Karpas-422 (cell line): Measurements from ENCODE around the gene POU3F1. TPM values are rescaled to one million over a fixed set of nuclear protein-coding genes. Genes with fewer than 3 reads are reported as not detected.
A peak's percentile ranks its signal among the peaks of the same experiment; 100 is the strongest.

Experiments
- DNase-seq: peaks from one replicate; pipeline ENCODE4 v3.0.0-alpha.2; 2015
- H2AFZ ChIP-seq: fragments of 200-600 bp; sonication (generic); 2 replicates; pipeline ENCODE4 v1.6.1; 2014; ENCODE audit warnings: antibody characterized with exemption, low read length, mixed read lengths
- H3K27ac ChIP-seq: fragments of 200-600 bp; sonication (generic); 2 replicates; pipeline ENCODE4 v1.5.1; 2014; ENCODE audit warnings: mild to moderate bottlenecking, low read length, moderate library complexity
- H3K27me3 ChIP-seq: fragments of 200-600 bp; sonication (generic); 2 replicates; pipeline ENCODE4 v1.6.1; 2014; ENCODE audit warnings: low read length, mixed read lengths
- H3K36me3 ChIP-seq: fragments of 200-600 bp; sonication (generic); 2 replicates; pipeline ENCODE4 v1.6.1; 2014; ENCODE audit warnings: low read length, mixed read lengths; ENCODE audit not compliant: insufficient read depth
- H3K4me1 ChIP-seq: fragments of 200-600 bp; sonication (generic); 2 replicates; pipeline ENCODE4 v1.6.1; 2014; ENCODE audit warnings: mild to moderate bottlenecking, low read length, mixed read lengths
- H3K4me2 ChIP-seq: fragments of 200-600 bp; sonication (generic); 2 replicates; pipeline ENCODE4 v1.6.1; 2014; ENCODE audit warnings: low read length, low read depth, mild to moderate bottlenecking; ENCODE audit not compliant: poor library complexity, severe bottlenecking
- H3K4me3 ChIP-seq: fragments of 200-600 bp; sonication (generic); 2 replicates; pipeline ENCODE4 v1.5.1; 2014; ENCODE audit warnings: mild to moderate bottlenecking, antibody characterized with exemption, low read length, mixed read lengths
- H3K79me2 ChIP-seq: fragments of 200-600 bp; sonication (generic); 2 replicates; pipeline ENCODE4 v1.6.1; 2014; ENCODE audit warnings: mild to moderate bottlenecking, low read length, mixed read lengths
- H3K9ac ChIP-seq: fragments of 200-600 bp; sonication (generic); 2 replicates; pipeline ENCODE4 v1.6.0; 2014; ENCODE audit warnings: low read length
- H3K9me2 ChIP-seq: fragments of 200-600 bp; sonication (generic), shearing (Covaris generic); replicated peaks from 2 replicates; pipeline ENCODE4 v1.6.0; 2014; ENCODE audit warnings: mild to moderate bottlenecking, low read length, moderate library complexity; ENCODE audit not compliant: insufficient read depth
- H3K9me3 ChIP-seq: fragments of 300-700, 200-600 bp; sonication (generic); 2 replicates; pipeline ENCODE4 v1.6.1; 2014; ENCODE audit warnings: low read length, mixed read lengths
- H4K20me1 ChIP-seq: fragments of 200-600 bp; sonication (generic); 2 replicates; pipeline ENCODE4 v1.6.1; 2014; ENCODE audit warnings: mild to moderate bottlenecking, antibody characterized with exemption, low read length, low read depth; ENCODE audit not compliant: insufficient read depth
- total RNA-seq: library from RNA; depleted of rRNA; stranded (reverse); fragments of >200 nt; shearing (Covaris generic); gene quantifications from 2 replicates; pipeline ENCODE4 v1.2.3, GENCODE V29; 2014; ENCODE audit warnings: low replicate concordance

The POU3F1 gene
- total RNA-seq, 1 experiment from 2014 or later, result not detected

- H4K20me1 ChIP-seq, result 0 out of 2 replicates have a peak, but pooled peaks cover 12% of the 10 kb centered on the region
- H3K27ac ChIP-seq, result no peak overlapping the region
- no peaks in the 10 kb centered on the region for H3K79me2 ChIP-seq
- no peaks in the 10 kb centered on the region for H3K9me3 ChIP-seq
- H3K9me2 ChIP-seq, result no peaks in the 10 kb centered on the region
- H3K36me3 ChIP-seq, result peaks cover 18% of the 10 kb centered on the region
- H3K9ac ChIP-seq, result no peak overlapping the region
- H3K4me1 ChIP-seq, result peaks cover 11% of the 10 kb centered on the region
- no peak for DNase-seq
- H2AFZ ChIP-seq, result no peak overlapping the region
- H3K4me2 ChIP-seq, result no peak overlapping the region
- no peak overlapping the region for H3K4me3 ChIP-seq
- H3K27me3 ChIP-seq, result no peaks in the 10 kb centered on the region
Observed at GRCh38 chr1:38025664-38026063, 20.9 kb downstream of the POU3F1 start.

GRCh38 chr1:38025233-38025632, 21.4 kb downstream of the POU3F1 start:
- Histone ChIP-seq H2AFZ (no peak overlapping the region), H4K20me1 (0 out of 2 replicates have a peak, but pooled peaks cover 8% of the 10 kb centered on the region), H3K27me3 (no peaks in the 10 kb centered on the region), H3K9me3 (no peaks in the 10 kb centered on the region), H3K4me2 (no peak overlapping the region), H3K27ac (no peak overlapping the region), H3K36me3 (peaks cover 22% of the 10 kb centered on the region), H3K9me2 (no peaks in the 10 kb centered on the region), H3K79me2 (no peaks in the 10 kb centered on the region), H3K4me3 (no peak overlapping the region), H3K9ac (no peak overlapping the region), H3K4me1 (peaks cover 8% of the 10 kb centered on the region)
- DNase-seq, result no peak

- Histone ChIP-seq H3K27me3 (no peaks in the 10 kb centered on the region), H3K27ac (no peak overlapping the region), H3K9ac (no peak overlapping the region), H3K4me3 (no peak overlapping the region), H3K9me2 (no peaks in the 10 kb centered on the region), H3K36me3 (peaks cover 34% of the 10 kb centered on the region), H3K4me1 (no peaks in the 10 kb centered on the region), H4K20me1 (0 out of 2 replicates have a peak, but pooled peaks cover 3% of the 10 kb centered on the region), H2AFZ (no peak overlapping the region), H3K4me2 (no peak overlapping the region), H3K9me3 (no peaks in the 10 kb centered on the region), H3K79me2 (no peaks in the 10 kb centered on the region)
- no peak for DNase-seq
Observed at GRCh38 chr1:38022810-38023209, 23.8 kb downstream of the POU3F1 start.

GRCh38 chr1:38021969-38022368, 24.6 kb downstream of the POU3F1 start:
- DNase-seq, result no peak
- no peaks in the 10 kb centered on the region for H3K9me3 ChIP-seq
- no peak overlapping the region for H2AFZ ChIP-seq
- no peak overlapping the region for H3K27ac ChIP-seq
- H3K79me2 ChIP-seq, result 0 out of 2 replicates have a peak, but pooled peaks cover 3% of the 10 kb centered on the region
- H3K27me3 ChIP-seq, result no peaks in the 10 kb centered on the region
- H3K9me2 ChIP-seq, result no peaks in the 10 kb centered on the region
- H3K4me2 ChIP-seq, result no peak overlapping the region
- no peak overlapping the region for H3K9ac ChIP-seq
- no peaks in the 10 kb centered on the region for H4K20me1 ChIP-seq
- H3K36me3 ChIP-seq, result peaks cover 42% of the 10 kb centered on the region
- no peaks in the 10 kb centered on the region for H3K4me1 ChIP-seq
- H3K4me3 ChIP-seq, result no peak overlapping the region

GRCh38 chr1:38020396-38020795, 26.2 kb downstream of the POU3F1 start:
- Histone ChIP-seq H3K36me3 (peaks cover 49% of the 10 kb centered on the region), H3K9me3 (no peaks in the 10 kb centered on the region)

GRCh38 chr1:38018864-38019343, 27.7 kb downstream of the POU3F1 start:
- no peaks in the 10 kb centered on the region for H3K27me3 ChIP-seq
- no peak overlapping the region for H3K9ac ChIP-seq
- H3K79me2 ChIP-seq, result peaks cover 32% of the 10 kb centered on the region
- H3K4me3 ChIP-seq, result no peak overlapping the region
- H3K9me3 ChIP-seq, result no peaks in the 10 kb centered on the region
- DNase-seq, result peak; percentile 73
- no peak overlapping the region for H3K4me2 ChIP-seq
- H4K20me1 ChIP-seq, result no peaks in the 10 kb centered on the region
- H2AFZ ChIP-seq, result no peak overlapping the region
- H3K9me2 ChIP-seq, result no peaks in the 10 kb centered on the region
- H3K36me3 ChIP-seq, result peaks cover 43% of the 10 kb centered on the region
- no peak overlapping the region for H3K27ac ChIP-seq
- H3K4me1 ChIP-seq, result peaks cover 7% of the 10 kb centered on the region

More at GRCh38 chr1:38020396-38020795, 26.2 kb downstream of the POU3F1 start:
- Histone ChIP-seq H3K9ac (no peak overlapping the region), H3K4me2 (no peak overlapping the region), H3K4me3 (no peak overlapping the region), H3K4me1 (no peaks in the 10 kb centered on the region), H3K27ac (no peak overlapping the region), H3K9me2 (no peaks in the 10 kb centered on the region), H3K79me2 (peaks cover 17% of the 10 kb centered on the region), H2AFZ (no peak overlapping the region), H4K20me1 (no peaks in the 10 kb centered on the region), H3K27me3 (no peaks in the 10 kb centered on the region)
- DNase-seq, result no peak

GRCh38 chr1:38015978-38016725, 30.4 kb downstream of the POU3F1 start:
- Histone ChIP-seq H3K79me2 (peaks cover 45% of the 10 kb centered on the region), H3K9me3 (no peaks in the 10 kb centered on the region), H4K20me1 (no peaks in the 10 kb centered on the region), H2AFZ (no peak overlapping the region), H3K4me1 (peaks cover 15% of the 10 kb centered on the region), H3K27me3 (no peaks in the 10 kb centered on the region), H3K4me3 (no peak overlapping the region), H3K27ac (no peak overlapping the region), H3K9ac (no peak overlapping the region), H3K36me3 (peaks cover 31% of the 10 kb centered on the region), H3K9me2 (no peaks in the 10 kb centered on the region), H3K4me2 (no peak overlapping the region)
- DNase-seq, result no peak

- no peak for DNase-seq
- Histone ChIP-seq H2AFZ (no peak overlapping the region), H3K4me3 (no peak overlapping the region), H4K20me1 (no peaks in the 10 kb centered on the region), H3K9me3 (no peaks in the 10 kb centered on the region), H3K27me3 (no peaks in the 10 kb centered on the region), H3K4me2 (peak overlapping the region; percentile 76), H3K36me3 (peaks cover 23% of the 10 kb centered on the region), H3K9me2 (no peaks in the 10 kb centered on the region), H3K79me2 (peaks cover 45% of the 10 kb centered on the region), H3K27ac (no peak overlapping the region), H3K9ac (no peak overlapping the region), H3K4me1 (peaks cover 15% of the 10 kb centered on the region)
Observed at GRCh38 chr1:38014724-38015424, 31.7 kb downstream of the POU3F1 start.
